Panc1 (cell line): ENCODE measurements around the gene PLEKHA1. TPM values are rescaled to one million over a fixed set of nuclear protein-coding genes. Genes with fewer than 3 reads are reported as not detected.
A peak's percentile ranks its signal among the peaks of the same experiment; 100 is the strongest.

Experiments used
- ATAC-seq: fragments of 200-7000 bp; cut with Tn5 transposase; 2 replicates; pipeline ENCODE4 v1.9.1; 2020; ENCODE audit warnings: mild to moderate bottlenecking, moderate library complexity
- BruUV-seq: library from RNA; stranded (reverse); fragments of 400-500 nt; replicated peaks from 2 replicates; lab custom pipeline; 2021; lab: Mats Ljungman, UMichigan
- CTCF ChIA-PET: fragments of 300-600 bp; sonication (Branson Sonifier 250); formaldehyde crosslinking; loops from one replicate; lab custom pipeline; 2022; ENCODE audit warnings: antibody characterized with exemption; lab: Charles Lee
- POLR2A ChIA-PET: fragments of 300-600 bp; sonication (Branson Sonifier 250); formaldehyde crosslinking; loops from one replicate; lab custom pipeline; 2022; ENCODE audit warnings: antibody characterized with exemption; lab: Charles Lee
- DNase-seq: peaks from one replicate; pipeline ENCODE4 v3.0.0-alpha.2; 2010; ENCODE audit warnings: low read depth, low spot score
- H3K27ac ChIP-seq: 2 replicates; pipeline ENCODE4 v1.5.1; 2011; ENCODE audit warnings: mild to moderate bottlenecking, low read length, inconsistent platforms
- H3K27me3 ChIP-seq: fragments of 200-500 bp; sonication (Bioruptor generic); 2 replicates; pipeline ENCODE4 v1.6.0; 2014; ENCODE audit warnings: low read length, inconsistent platforms; ENCODE audit not compliant: control insufficient read depth, insufficient read depth
- H3K36me3 ChIP-seq: fragments of 200-500 bp; sonication (Bioruptor generic); 2 replicates; pipeline ENCODE4 v1.5.1; 2014; ENCODE audit warnings: inconsistent platforms, mild to moderate bottlenecking, low read length, moderate library complexity; ENCODE audit not compliant: control insufficient read depth, insufficient read depth
- H3K4me1 ChIP-seq: 2 replicates; pipeline ENCODE4 v1.5.1; 2011; ENCODE audit warnings: inconsistent platforms, mild to moderate bottlenecking, low read length, moderate library complexity; ENCODE audit not compliant: control insufficient read depth, insufficient read depth
- H3K4me3 ChIP-seq, 2 experiments: 2 replicates each; pipeline ENCODE4 v1.5.1; 2011 to 2012; ENCODE audit warnings: low read depth in 2 of 2, low read length in 2 of 2, mild to moderate bottlenecking in 2 of 2, inconsistent platforms in 1 of 2, moderate library complexity in 1 of 2
- H3K9me3 ChIP-seq: fragments of 200-500 bp; sonication (Bioruptor generic); 2 replicates; pipeline ENCODE4 v1.5.1; 2014; ENCODE audit warnings: low read depth, mild to moderate bottlenecking, inconsistent platforms, low read length, moderate library complexity; ENCODE audit not compliant: control insufficient read depth, insufficient read depth
- CTCF ChIP-seq: fragments of 450-650 bp; IDR thresholded peaks from 2 replicates; pipeline ENCODE4 v1.5.1; 2017; ENCODE audit warnings: mild to moderate bottlenecking
- POLR2AphosphoS5 ChIP-seq: IDR thresholded peaks from 2 replicates; pipeline ENCODE4 v1.6.1; 2012; ENCODE audit warnings: mild to moderate bottlenecking, low read depth, low read length, moderate library complexity
- REST ChIP-seq, 2 experiments: IDR thresholded peaks; 2 replicates each; pipeline ENCODE4 v1.6.1; 2011 to 2012; ENCODE audit warnings: low read depth in 2 of 2, control low read depth in 1 of 2, low read length in 1 of 2, mild to moderate bottlenecking in 1 of 2, moderate library complexity in 1 of 2; ENCODE audit not compliant: insufficient read depth in 1 of 2
- SIN3A ChIP-seq: IDR thresholded peaks from 2 replicates; pipeline ENCODE4 v1.6.1; 2012; ENCODE audit warnings: low read depth, mild to moderate bottlenecking, low read length, moderate library complexity, borderline replicate concordance; ENCODE audit not compliant: insufficient read depth
- TCF7L2 ChIP-seq: IDR thresholded peaks from 2 replicates; pipeline ENCODE4 v1.6.1; 2011; ENCODE audit warnings: mild to moderate bottlenecking, low read depth, low read length, inconsistent platforms
- in situ Hi-C: cut with HindIII; loops from 2 replicates; pipeline ENCODE4 v1.10.0; 2016; ENCODE audit warnings: low sequenced_read_pairs, low pct_unique_long_range_greater_than_20kb
- intact Hi-C: fragments of 100-400 bp; cut with micrococcal nuclease; formaldehyde crosslinking; loops from one replicate; pipeline ENCODE4 v1.10.0; 2022; ENCODE audit not compliant: unreplicated experiment
- total RNA-seq: library from RNA; stranded (reverse); gene quantifications from one replicate; pipeline ENCODE4 v1.2.1, GENCODE V29; 2021; ENCODE audit not compliant: unreplicated experiment

The PLEKHA1 gene
- total RNA-seq, 1 experiment from 2014 or later, result 95.5 TPM

DNA sequence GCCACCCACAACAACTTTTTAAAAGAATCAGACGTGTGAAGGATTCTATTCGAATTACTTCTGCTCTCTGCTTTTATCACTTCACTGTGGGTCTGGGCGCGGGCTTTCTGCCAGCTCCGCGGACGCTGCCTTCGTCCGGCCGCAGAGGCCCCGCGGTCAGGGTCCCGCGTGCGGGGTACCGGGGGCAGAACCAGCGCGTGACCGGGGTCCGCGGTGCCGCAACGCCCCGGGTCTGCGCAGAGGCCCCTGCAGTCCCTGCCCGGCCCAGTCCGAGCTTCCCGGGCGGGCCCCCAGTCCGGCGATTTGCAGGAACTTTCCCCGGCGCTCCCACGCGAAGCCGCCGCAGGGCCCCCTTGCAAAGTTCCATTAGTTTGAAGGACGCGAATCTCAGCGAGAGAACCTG, 86.4 kb downstream of the PLEKHA1 start:
- ChIA-PET POLR2A (no interaction called here), CTCF (no interaction called here)
- DNase-seq (no peak), ATAC-seq (no peak)
- H3K4me1 ChIP-seq, result peaks cover 10% of the 10 kb centered on the region
- H3K36me3 ChIP-seq, result no peaks in the 10 kb centered on the region
- no peak overlapping the region for H3K27ac ChIP-seq
- no peaks in the 10 kb centered on the region for H3K27me3 ChIP-seq
- in situ Hi-C loops, result no loop called here
- BruUV-seq, result no TSS peak
- H3K9me3 ChIP-seq, result no peaks in the 10 kb centered on the region
- intact Hi-C loops, result no loop called here
- peak overlapping the region; percentile 46 to 58 for H3K4me3 ChIP-seq
- TF ChIP-seq CTCF, result no peak
- no peak for TF ChIP-seq TCF7L2
- TF ChIP-seq POLR2AphosphoS5, result no peak
- no peak for TF ChIP-seq SIN3A
- TF ChIP-seq REST (IDR thresholded peaks at IDR 0.05; ENCODE audit: insufficient read depth in 1 of 2, low read depth in 2 of 2, low read length in 1 of 2), result no peak

DNA sequence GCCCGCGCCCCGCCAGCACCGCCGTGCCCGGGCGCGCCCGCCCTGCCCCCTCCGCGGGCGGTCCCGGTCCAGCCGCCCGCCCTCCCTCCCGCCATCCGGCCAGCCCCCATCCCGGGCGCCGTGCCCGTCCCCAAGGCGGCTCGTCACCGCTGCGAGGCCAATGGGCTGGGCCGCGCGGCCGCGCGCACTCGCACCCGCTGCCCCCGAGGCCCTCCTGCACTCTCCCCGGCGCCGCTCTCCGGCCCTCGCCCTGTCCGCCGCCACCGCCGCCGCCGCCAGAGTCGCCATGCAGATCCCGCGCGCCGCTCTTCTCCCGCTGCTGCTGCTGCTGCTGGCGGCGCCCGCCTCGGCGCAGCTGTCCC, 86.8 kb downstream of the PLEKHA1 start, which contains the start of gene HTRA1:
Gene HTRA1, plus strand, starts transcription at position 187 of the 362 bp plus-strand sequence. Its CDS starts 100 bp downstream, at position 287.
- ChIA-PET CTCF (no interaction called here), POLR2A (no interaction called here)
- Histone ChIP-seq H3K9me3 (no peaks in the 10 kb centered on the region), H3K27ac (peak within 1 kb of the TSS; percentile 1; the same call in 1 of the 2 replicates), H3K36me3 (no peaks in the 10 kb centered on the region), H3K27me3 (no peaks in the 10 kb centered on the region), H3K4me3 (peak within 1 kb of the TSS; percentile 46 to 74), H3K4me1 (peaks cover 10% of the 10 kb centered on the region)
- no TSS peak for BruUV-seq
- DNase-seq (no peak), ATAC-seq (peak; percentile 74)
- in situ Hi-C loops (no loop called here), intact Hi-C loops (no loop called here)
- TF ChIP-seq SIN3A (no peak), POLR2AphosphoS5 (no peak), CTCF (no peak), REST (IDR thresholded peaks at IDR 0.05; ENCODE audit: insufficient read depth in 1 of 2, low read depth in 2 of 2, low read length in 1 of 2) (no peak), TCF7L2 (no peak)
